ENCODE measurements around the gene FKBP1A. TPM values are rescaled to one million over a fixed set of nuclear protein-coding genes. Genes with fewer than 3 reads are reported as not detected.

The FKBP1A gene
- total and polyA plus RNA-seq, 9 of the 15 experiments (the other 6 are each of a cell fraction or from before 2014, with no cell fraction given): 48.8 to 502 (median 89.6) TPM

GRCh38 chr20:1393507-1393882 lies 641 bp upstream of the FKBP1A start:
- H3K4me2 ChIP-seq (ENCODE audit: insufficient read depth, low read length): peak overlapping the region; percentile 95
- intact Hi-C loops (cut with micrococcal nuclease) (loop anchor here (5.0 to 10.0 kb wide), 2 partner anchors 66 to 179 kb away; partner anchors contain the start of gene SDCBP2), in situ Hi-C loops (cut with MboI) (no loop called here)
- H3K9me3 ChIP-seq (replicated peaks; ENCODE audit: control insufficient read depth, insufficient read depth, low read depth, low read length): no peaks in the 10 kb centered on the region; the same call in 1 of the 2 replicates
- H3K27me3 ChIP-seq (ENCODE audit: control insufficient read depth in 2 of 2, insufficient read depth in 2 of 2, low read length in 2 of 2): no peaks in the 10 kb centered on the region; a peak in 1 of 5 replicates
- H3K36me3 ChIP-seq (ENCODE audit: control insufficient read depth, insufficient read depth, low read length): peaks cover 23% of the 10 kb centered on the region; the same call in 2 of the 3 replicates
- DNase-seq (ENCODE audit: extremely low read depth in 1 of 4, low spot score in 3 of 4) (no peak), ATAC-seq (no peak), FAIRE-seq (no peak)
- peak overlapping the region; percentile 98 for H2AFZ ChIP-seq (ENCODE audit: low read depth, low read length)
- ChIA-PET POLR2A (interaction anchor here (0.6 to 1.2 kb wide), 4 partner anchors 12 to 72 kb away, joined by 3 to 4 read pairs (median 4); no protein-coding TSS in a partner anchor), CTCF (ENCODE audit: low intra/inter-chr PET ratio) (no interaction called here)
- H3K79me2 ChIP-seq (ENCODE audit: control insufficient read depth, insufficient read depth, low read length): peaks cover 48% of the 10 kb centered on the region
- H3K4me3 ChIP-seq: peak overlapping the region; percentile 93
- no TSS peak for BruUV-seq (replicated peaks)
- WGBS (ENCODE audit: insufficient coverage, low coverage, missing lambda C conversion rate): 61% methylated on average over 4 of the region's 7 CpGs
- peaks cover 14 to 23% of the 10 kb centered on the region in 2 experiments; a peak in 4 of 5 replicates for H3K4me1 ChIP-seq (replicated peaks in 1 of 2; ENCODE audit: control insufficient read depth in 2 of 2, insufficient read depth in 2 of 2, low read length in 2 of 2)
- H4K20me1 ChIP-seq (replicated peaks; ENCODE audit: control insufficient read depth, insufficient read depth, low read length): peaks cover 29% of the 10 kb centered on the region
- H3K9me1 ChIP-seq (ENCODE audit: control insufficient read depth, insufficient read depth, low read length): peaks cover 4% of the 10 kb centered on the region
- H3K27ac ChIP-seq (ENCODE audit: extremely low read depth, low read depth, low read length): peak overlapping the region; percentile 39; the same call in 1 of the 3 replicates
- peak overlapping the region in 1 of 2 experiments; percentile 41; a peak in 1 of 4 replicates for H3K9ac ChIP-seq (ENCODE audit: insufficient read depth in 1 of 2, low read depth in 2 of 2, low read length in 2 of 2)
- TF ChIP-seq ASH1L (IDR thresholded peaks at IDR 0.05; ENCODE audit: borderline replicate concordance, low read depth, partially characterized antibody) (no peak), ZNF592 (IDR thresholded peaks at IDR 0.05) (no peak), RUNX1 (IDR thresholded peaks at IDR 0.05; ENCODE audit: low read depth) (no peak), MCM7 (IDR thresholded peaks at IDR 0.05) (no peak), POLR2G (IDR thresholded peaks at IDR 0.05; ENCODE audit: low read depth, low read length) (no peak), ZNF431 (CRISPR knock-in tag; IDR thresholded peaks at IDR 0.05) (no peak), ZNF407 (IDR thresholded peaks at IDR 0.05; ENCODE audit: low read depth) (no peak), EGR1 (conservative IDR thresholded peaks at IDR 0.05) (no peak), SMARCB1 (IDR thresholded peaks at IDR 0.05; ENCODE audit: insufficient read length, low read depth) (no peak)

Data from K562 (cell line).